Memory B cell (primary cell): Measurements from ENCODE around the gene RPL37.
"Not testable (repeated sequence)": the region's sequence is repeated elsewhere in the genome, so short reads cannot be mapped to it uniquely, and the experiment has no call there.

Experiments
- ATAC-seq: fragments of 150-1000 bp; cut with Tn5 transposase; 2 replicates; pipeline ENCODE4 v1.10.0; 2021; ENCODE audit warnings: low read depth, mild to moderate bottlenecking, moderate library complexity
- DNase-seq, 2 donors: peaks; one replicate each; pipeline ENCODE4 v3.0.0; 2022; ENCODE audit warnings: low spot score in 2 of 2
- H3K27ac Mint-ChIP-seq: one replicate; pipeline ENCODE4 v1.8.0; 2022; ENCODE audit warnings: mild to moderate bottlenecking, moderate library complexity, mixed read lengths
- H3K27me3 Mint-ChIP-seq: one replicate; pipeline ENCODE4 v1.8.0; 2022; ENCODE audit warnings: mixed read lengths
- H3K36me3 Mint-ChIP-seq: one replicate; pipeline ENCODE4 v1.8.0; 2022; ENCODE audit warnings: mild to moderate bottlenecking, mixed read lengths
- H3K4me1 Mint-ChIP-seq: one replicate; pipeline ENCODE4 v1.8.0; 2022; ENCODE audit warnings: mixed read lengths
- H3K4me3 Mint-ChIP-seq: one replicate; pipeline ENCODE4 v1.8.0; 2022; ENCODE audit warnings: mild to moderate bottlenecking, moderate library complexity, mixed read lengths
- H3K9me3 Mint-ChIP-seq: one replicate; pipeline ENCODE4 v1.8.0; 2022; ENCODE audit warnings: mixed read lengths

The RPL37 gene

GRCh38 chr5:40834849-40835787 is at the start of gene RPL37:
Gene RPL37 (minus strand): TSS chr5:40835222. CDS start chr5:40835185, 37 bp downstream.
- Mint-ChIP-seq H3K27me3 (no peaks in the 10 kb centered on the region), H3K4me1 (peaks cover 23% of the 10 kb centered on the region), H3K4me3 (peak within 1 kb of the TSS; percentile 97), H3K27ac (peak within 1 kb of the TSS; percentile 95), H3K9me3 (no peaks in the 10 kb centered on the region), H3K36me3 (peaks cover 17% of the 10 kb centered on the region)
- ATAC-seq, result peak; percentile 96
- peak; percentile 82 to 85 for DNase-seq

- not testable (repeated sequence) for H3K36me3 Mint-ChIP-seq, H3K27me3 Mint-ChIP-seq, H3K4me3 Mint-ChIP-seq
Measured at GRCh38 chr5:40883051-40883450, 48.0 kb upstream of the RPL37 start.

GRCh38 chr5:40882291-40882690 is 47.3 kb upstream of the RPL37 start:
- H3K9me3 Mint-ChIP-seq, result peaks cover 4% of the 10 kb centered on the region
- no peak overlapping the region for H3K27ac Mint-ChIP-seq
- peaks cover 5% of the 10 kb centered on the region for H3K27me3 Mint-ChIP-seq
- DNase-seq (no peak), ATAC-seq (no peak)
- peaks cover 5% of the 10 kb centered on the region for H3K36me3 Mint-ChIP-seq
- H3K4me1 Mint-ChIP-seq, result no peaks in the 10 kb centered on the region
- no peak overlapping the region for H3K4me3 Mint-ChIP-seq

More at GRCh38 chr5:40883051-40883450, 48.0 kb upstream of the RPL37 start:
- H3K4me1 Mint-ChIP-seq, H3K9me3 Mint-ChIP-seq, H3K27ac Mint-ChIP-seq, DNase-seq, ATAC-seq: not testable (repeated sequence)

GRCh38 chr5:40879163-40879942 is 44.3 kb upstream of the RPL37 start:
- peaks cover 7% of the 10 kb centered on the region for H3K36me3 Mint-ChIP-seq
- DNase-seq, result no peak
- H3K27ac Mint-ChIP-seq, result no peak overlapping the region
- peaks cover 3% of the 10 kb centered on the region for H3K27me3 Mint-ChIP-seq
- no peak for ATAC-seq
- peaks cover 7% of the 10 kb centered on the region for H3K9me3 Mint-ChIP-seq
- H3K4me1 Mint-ChIP-seq, result no peaks in the 10 kb centered on the region
- no peak overlapping the region for H3K4me3 Mint-ChIP-seq

- Mint-ChIP-seq H3K4me3 (no peak overlapping the region), H3K4me1 (no peaks in the 10 kb centered on the region), H3K27ac (no peak overlapping the region), H3K9me3 (peaks cover 7% of the 10 kb centered on the region), H3K36me3 (peaks cover 7% of the 10 kb centered on the region), H3K27me3 (peaks cover 5% of the 10 kb centered on the region)
- DNase-seq, result no peak
- no peak for ATAC-seq
Measured at GRCh38 chr5:40877371-40877988, 42.5 kb upstream of the RPL37 start.

GRCh38 chr5:40875958-40876357 is 40.9 kb upstream of the RPL37 start:
- no peak overlapping the region for H3K4me3 Mint-ChIP-seq
- peaks cover 4% of the 10 kb centered on the region for H3K27me3 Mint-ChIP-seq
- DNase-seq, result no peak
- ATAC-seq, result no peak
- H3K4me1 Mint-ChIP-seq, result no peaks in the 10 kb centered on the region
- no peak overlapping the region for H3K27ac Mint-ChIP-seq
- peaks cover 7% of the 10 kb centered on the region for H3K9me3 Mint-ChIP-seq
- H3K36me3 Mint-ChIP-seq, result peaks cover 4% of the 10 kb centered on the region

- no peak overlapping the region for H3K27ac Mint-ChIP-seq
- peaks cover 4% of the 10 kb centered on the region for H3K36me3 Mint-ChIP-seq
- no peak overlapping the region for H3K4me3 Mint-ChIP-seq
- DNase-seq (no peak), ATAC-seq (no peak)
- peaks cover 7% of the 10 kb centered on the region for H3K9me3 Mint-ChIP-seq
- H3K4me1 Mint-ChIP-seq, result no peaks in the 10 kb centered on the region
- peaks cover 4% of the 10 kb centered on the region for H3K27me3 Mint-ChIP-seq
Measured at GRCh38 chr5:40873286-40873880, 38.4 kb upstream of the RPL37 start.

- not testable (repeated sequence) for H3K4me1 Mint-ChIP-seq, H3K27me3 Mint-ChIP-seq, ATAC-seq, H3K4me3 Mint-ChIP-seq, H3K27ac Mint-ChIP-seq, H3K9me3 Mint-ChIP-seq, DNase-seq, H3K36me3 Mint-ChIP-seq
Measured at GRCh38 chr5:40872253-40872652, 37.2 kb upstream of the RPL37 start.

- Mint-ChIP-seq H3K36me3 (no peaks in the 10 kb centered on the region), H3K27ac (no peak overlapping the region), H3K4me3 (no peak overlapping the region), H3K27me3 (peaks cover 4% of the 10 kb centered on the region), H3K9me3 (no peaks in the 10 kb centered on the region), H3K4me1 (no peaks in the 10 kb centered on the region)
- ATAC-seq, result no peak
- no peak for DNase-seq
Measured at GRCh38 chr5:40871177-40871576, 36.2 kb upstream of the RPL37 start.

- DNase-seq (no peak), ATAC-seq (no peak)
- peaks cover 6% of the 10 kb centered on the region for H3K36me3 Mint-ChIP-seq
- peaks cover 6% of the 10 kb centered on the region for H3K9me3 Mint-ChIP-seq
- H3K27me3 Mint-ChIP-seq, result peaks cover 4% of the 10 kb centered on the region
- no peak overlapping the region for H3K27ac Mint-ChIP-seq
- no peak overlapping the region for H3K4me3 Mint-ChIP-seq
- no peaks in the 10 kb centered on the region for H3K4me1 Mint-ChIP-seq
Measured at GRCh38 chr5:40869384-40869783, 34.4 kb upstream of the RPL37 start.

GRCh38 chr5:40866844-40867243 is 31.8 kb upstream of the RPL37 start:
- ATAC-seq (no peak), DNase-seq (no peak)
- Mint-ChIP-seq H3K9me3 (peaks cover 6% of the 10 kb centered on the region), H3K4me1 (no peaks in the 10 kb centered on the region), H3K4me3 (no peak overlapping the region), H3K36me3 (peaks cover 6% of the 10 kb centered on the region), H3K27ac (no peak overlapping the region), H3K27me3 (peaks cover 2% of the 10 kb centered on the region)

- DNase-seq, H3K27ac Mint-ChIP-seq, H3K9me3 Mint-ChIP-seq, H3K36me3 Mint-ChIP-seq, H3K4me3 Mint-ChIP-seq, ATAC-seq, H3K4me1 Mint-ChIP-seq, H3K27me3 Mint-ChIP-seq: not testable (repeated sequence)
Measured at GRCh38 chr5:40865004-40865403, 30.0 kb upstream of the RPL37 start.

GRCh38 chr5:40860711-40861110 is 25.7 kb upstream of the RPL37 start:
- Mint-ChIP-seq H3K4me1 (no peaks in the 10 kb centered on the region), H3K36me3 (peaks cover 7% of the 10 kb centered on the region), H3K4me3 (no peak overlapping the region), H3K27ac (no peak overlapping the region), H3K27me3 (no peaks in the 10 kb centered on the region), H3K9me3 (peaks cover 6% of the 10 kb centered on the region)
- ATAC-seq, result no peak
- no peak for DNase-seq
